ENCODE measurements around the gene IGSF9B.

DNA sequence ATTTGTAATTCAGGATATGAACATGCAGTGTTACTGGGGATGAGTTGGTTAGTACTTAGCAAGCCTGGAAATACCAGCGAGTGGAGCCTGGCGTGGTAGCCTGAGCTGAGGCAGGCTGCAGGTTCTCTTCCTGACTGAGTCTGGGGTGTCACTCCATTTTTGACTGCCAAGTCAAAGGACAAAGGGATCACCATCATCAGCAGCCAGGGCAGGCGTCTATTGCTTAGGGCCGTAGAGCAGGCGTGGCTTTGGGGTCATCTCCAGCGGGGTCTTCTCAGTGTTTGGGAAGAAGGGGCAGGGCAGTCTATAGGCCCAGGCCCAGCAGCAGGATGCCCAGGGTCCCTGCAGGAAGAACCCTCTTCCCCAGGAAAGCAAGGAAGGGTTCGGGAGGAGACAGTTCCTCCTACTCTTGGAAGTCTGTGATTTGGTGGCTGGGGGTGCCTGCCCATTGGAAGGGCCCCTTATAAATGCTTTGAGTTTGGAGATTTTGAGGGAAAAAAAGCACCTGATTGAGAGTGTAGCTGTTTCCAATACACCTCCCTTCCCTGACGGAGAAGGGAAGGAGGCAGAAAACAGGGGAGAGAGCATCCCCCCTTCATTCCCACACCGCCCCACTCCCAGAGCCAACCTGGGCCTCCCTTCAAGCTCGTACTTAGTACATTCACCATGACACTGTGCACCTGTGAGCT, 60.0 kb downstream of the IGSF9B start:
- TF ChIP-seq EZH2 (IDR thresholded peaks at IDR 0.05; ENCODE audit: borderline replicate concordance, low read depth, low read length, poor library complexity, severe bottlenecking) (no peak), CTCF (conservative IDR thresholded peaks at IDR 0.05; ENCODE audit: low read depth, low read length) (no peak)
